Inflammatory macrophage treated with lipopolysaccharide for 4 hours (primary cell): ENCODE measurements around the gene CAMTA1.

ENCODE experiments used
- DNase-seq: peaks from one replicate; pipeline ENCODE4 v3.0.0-alpha.2; 2020

The CAMTA1 gene

GRCh38 chr1:6852136-6852890 is 67.1 kb downstream of the CAMTA1 start:
- DNase-seq, result no peak

- DNase-seq, result no peak
Measured at GRCh38 chr1:6854166-6854565, 68.9 kb downstream of the CAMTA1 start.

GRCh38 chr1:6857831-6858230 is 72.6 kb downstream of the CAMTA1 start:
- DNase-seq, result no peak

DNA sequence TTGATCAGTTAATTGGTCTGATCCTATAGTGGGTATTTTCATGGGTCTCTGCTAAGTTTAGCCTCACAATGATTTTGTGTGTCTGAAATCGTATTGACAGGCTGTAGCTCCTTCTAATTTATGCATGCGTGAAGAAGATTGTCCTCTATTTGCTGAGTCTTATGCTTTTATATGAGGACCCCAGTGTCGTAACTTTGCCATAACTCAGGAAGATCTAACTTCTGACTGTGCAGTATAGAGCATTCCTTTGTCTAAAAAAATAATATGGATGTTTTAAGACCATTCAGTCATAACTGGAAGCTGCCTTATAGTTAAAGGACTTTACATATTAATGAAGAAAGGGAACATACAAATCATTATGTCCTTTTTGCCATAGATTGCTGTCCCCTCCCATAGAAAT is 73.3 kb downstream of the CAMTA1 start:
- DNase-seq, result no peak

GRCh38 chr1:6859415-6860343 is 74.4 kb downstream of the CAMTA1 start:
- peak; percentile 30 for DNase-seq

GRCh38 chr1:6860401-6860800 is 75.1 kb downstream of the CAMTA1 start:
- DNase-seq, result no peak

- no peak for DNase-seq
Measured at GRCh38 chr1:6861075-6861724, 75.9 kb downstream of the CAMTA1 start.

GRCh38 chr1:6862906-6863305 is 77.7 kb downstream of the CAMTA1 start:
- DNase-seq, result no peak

DNA sequence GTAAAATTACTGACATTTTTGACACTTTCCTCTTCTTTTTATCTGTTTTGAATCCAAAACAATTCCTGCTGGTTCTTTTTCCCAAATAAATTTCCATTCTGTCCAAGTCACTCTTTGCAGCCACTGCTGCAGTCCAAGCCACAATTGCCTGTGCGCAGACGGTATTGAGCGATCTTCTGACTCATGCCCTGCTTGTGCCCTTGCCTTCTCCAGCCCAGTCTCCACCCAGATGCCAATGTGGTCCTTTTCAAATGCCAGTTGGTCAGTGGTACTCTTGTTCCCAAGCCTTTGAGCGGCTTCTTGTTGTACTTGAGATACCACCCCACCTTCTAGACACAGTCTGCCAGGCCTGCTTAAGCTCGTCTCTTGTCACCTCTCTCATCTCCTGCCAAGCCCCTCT is 78.9 kb downstream of the CAMTA1 start:
- DNase-seq, result no peak

GRCh38 chr1:6866825-6867224 is 81.6 kb downstream of the CAMTA1 start:
- no peak for DNase-seq

GRCh38 chr1:6867321-6867720 is 82.1 kb downstream of the CAMTA1 start:
- no peak for DNase-seq

DNA sequence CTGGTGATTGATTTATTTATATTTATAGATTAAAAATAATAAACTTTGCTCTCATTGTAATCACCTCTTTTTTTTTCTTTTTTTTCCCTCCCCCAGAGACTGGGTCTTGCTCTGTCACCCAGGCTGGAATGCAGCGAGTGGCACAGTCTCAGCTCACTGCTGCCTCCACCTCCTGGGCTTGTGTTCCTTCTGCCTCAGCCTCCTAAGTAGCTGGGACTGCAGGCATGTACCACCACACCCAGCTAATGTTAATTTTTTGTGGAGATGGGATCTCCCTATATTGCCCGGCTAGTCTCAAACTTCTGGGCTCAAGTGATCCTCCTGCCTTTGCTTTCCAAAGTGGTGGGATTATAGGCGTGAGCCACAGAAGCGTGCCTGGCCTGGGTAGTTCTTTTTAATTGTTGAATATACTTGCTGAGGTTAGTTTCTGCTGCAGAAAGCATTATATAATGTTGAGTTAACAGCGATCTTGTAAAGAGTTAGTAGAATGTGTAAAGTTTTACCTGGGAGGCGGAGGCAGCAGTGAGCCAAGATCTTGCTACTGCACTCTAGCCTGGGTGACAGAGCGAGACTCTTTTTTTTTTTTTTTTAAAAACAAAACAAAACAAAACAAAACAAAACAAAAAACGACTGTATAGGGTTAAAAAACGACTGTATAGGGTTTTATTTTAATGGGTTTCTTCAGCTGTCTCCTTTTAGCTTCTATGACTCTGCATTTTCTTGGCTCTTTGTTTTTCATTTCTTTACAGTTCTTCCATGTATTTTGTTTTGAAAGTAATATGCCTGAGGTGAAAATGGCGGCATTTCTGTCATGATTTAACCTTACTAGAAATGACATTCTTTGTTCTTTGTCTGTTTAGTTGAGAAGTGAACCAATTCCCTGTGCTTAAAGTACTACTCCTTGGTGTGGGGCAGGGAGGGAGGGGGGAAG is 82.7 kb downstream of the CAMTA1 start:
- no peak for DNase-seq

- DNase-seq, result peak; percentile 43
Measured at GRCh38 chr1:6868660-6869380, 83.6 kb downstream of the CAMTA1 start.

GRCh38 chr1:6869545-6869944 is 84.3 kb downstream of the CAMTA1 start:
- no peak for DNase-seq

GRCh38 chr1:6870086-6870485 is 84.8 kb downstream of the CAMTA1 start:
- DNase-seq, result no peak

- DNase-seq, result no peak
Measured at GRCh38 chr1:6870571-6870970, 85.3 kb downstream of the CAMTA1 start.

DNA sequence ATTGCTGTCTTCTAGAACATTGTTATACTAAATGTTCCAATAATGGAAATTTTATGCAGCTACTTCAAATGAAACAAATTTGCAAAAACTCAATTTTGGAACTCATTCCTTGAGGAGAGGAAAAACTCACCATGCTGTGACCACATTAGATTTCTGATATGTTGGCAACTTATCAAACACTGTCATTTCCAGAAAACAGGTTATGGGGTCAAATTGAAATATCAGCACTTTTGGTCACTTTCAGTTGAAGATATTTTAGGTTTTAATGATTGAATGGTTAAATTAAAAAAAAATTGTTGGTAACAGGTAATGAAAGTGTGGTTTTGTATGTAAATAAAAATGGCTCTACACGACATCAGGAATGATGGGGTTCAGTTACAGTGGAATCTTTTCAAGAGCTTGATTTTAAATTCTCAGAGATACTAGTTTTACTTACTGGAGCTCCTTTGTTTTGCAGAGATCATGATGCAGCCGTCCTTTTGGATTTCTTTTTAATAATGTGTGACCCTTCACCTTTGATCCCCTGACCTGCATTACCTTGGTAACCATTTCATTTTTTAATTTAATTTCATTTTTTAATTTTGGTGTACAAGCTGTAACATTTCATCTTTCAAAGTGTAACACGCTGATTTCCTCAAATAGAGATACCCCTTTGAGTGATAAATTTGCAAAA is 86.2 kb downstream of the CAMTA1 start:
- no peak for DNase-seq

GRCh38 chr1:6872573-6873261 is 87.5 kb downstream of the CAMTA1 start:
- no peak for DNase-seq

DNA sequence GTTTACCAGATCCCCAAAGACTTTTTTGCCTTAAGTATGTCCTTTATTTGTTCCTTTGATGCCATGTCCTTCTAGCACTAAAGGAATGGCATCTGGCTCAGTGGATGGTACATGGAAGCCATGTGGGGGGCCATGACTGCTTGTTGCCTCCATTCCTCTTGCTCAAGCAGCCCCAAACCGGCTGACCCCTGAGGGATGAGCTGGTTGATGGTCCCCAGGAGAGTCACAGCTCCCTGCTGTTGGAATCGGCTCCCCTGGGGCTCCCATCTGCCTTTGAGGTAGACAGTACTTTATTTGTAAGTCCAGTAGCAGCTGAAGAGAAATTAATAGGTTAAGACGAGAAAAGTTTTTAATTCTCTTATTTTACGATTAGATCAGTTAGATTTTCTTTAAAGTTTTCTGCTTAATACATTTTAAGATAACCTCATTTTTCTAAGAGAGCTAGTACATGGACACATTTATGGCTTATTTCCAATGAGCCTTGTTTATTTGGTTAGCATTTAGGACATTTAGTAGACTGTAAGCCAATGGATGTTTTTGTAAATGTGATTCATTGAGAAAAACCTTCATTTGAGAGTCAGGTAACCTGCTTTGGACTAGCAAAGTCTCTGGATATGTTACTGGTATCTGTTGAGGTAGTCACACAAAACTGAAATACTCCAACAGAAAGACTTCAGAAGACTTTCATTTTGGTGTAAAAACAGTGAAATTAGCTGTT is 88.2 kb downstream of the CAMTA1 start:
- DNase-seq, result no peak

DNA sequence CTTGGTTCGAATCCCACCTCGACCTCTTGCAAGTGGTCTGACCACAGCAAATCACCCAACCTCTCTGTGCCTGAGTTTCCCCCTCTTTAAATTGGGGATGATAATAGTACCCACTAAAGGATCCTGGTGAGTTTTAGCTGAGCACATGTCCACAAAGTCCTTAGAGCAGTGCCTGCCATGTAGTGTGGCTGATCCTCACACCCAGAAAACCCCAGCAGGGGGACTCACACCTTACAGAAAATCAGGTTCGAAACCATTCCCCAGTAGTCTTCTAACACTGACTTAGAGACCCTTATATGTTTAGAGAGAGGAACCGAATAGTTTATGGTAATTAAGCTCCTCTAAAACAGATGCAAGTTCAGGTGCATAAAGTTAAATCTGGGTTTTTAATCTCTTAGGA is 89.0 kb downstream of the CAMTA1 start:
- no peak for DNase-seq
